NCI-H2029 (cell line): ENCODE data around the gene REPS1.
"Not testable (repeated sequence)": the region's sequence is repeated elsewhere in the genome, so short reads cannot be mapped to it uniquely, and the experiment has no call there.

Experiments
- DNase-seq: peaks from one replicate; lab custom pipeline; 2025; lab: John Stamatoyannopoulos, UW

The REPS1 gene

DNA sequence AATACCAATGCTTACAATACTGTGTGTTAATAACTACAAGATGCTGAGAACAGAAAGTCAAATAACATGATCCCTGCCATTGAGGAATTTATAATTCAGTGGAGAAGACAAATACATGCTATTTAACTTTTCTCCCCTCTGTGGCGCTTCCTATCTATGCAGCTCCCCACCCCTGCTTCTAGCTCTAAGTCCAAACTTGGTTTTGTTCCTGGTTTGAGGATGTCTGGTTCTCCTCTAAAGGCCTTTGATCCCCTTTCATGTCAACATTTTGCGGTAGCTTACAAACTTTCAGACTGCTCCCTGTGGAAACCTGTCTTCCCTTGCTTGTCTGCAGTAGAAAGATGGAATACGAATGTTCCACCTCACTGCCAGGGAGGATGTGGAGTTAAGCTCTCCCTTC, 18.4 kb upstream of the REPS1 start:
- no peak for DNase-seq

DNA sequence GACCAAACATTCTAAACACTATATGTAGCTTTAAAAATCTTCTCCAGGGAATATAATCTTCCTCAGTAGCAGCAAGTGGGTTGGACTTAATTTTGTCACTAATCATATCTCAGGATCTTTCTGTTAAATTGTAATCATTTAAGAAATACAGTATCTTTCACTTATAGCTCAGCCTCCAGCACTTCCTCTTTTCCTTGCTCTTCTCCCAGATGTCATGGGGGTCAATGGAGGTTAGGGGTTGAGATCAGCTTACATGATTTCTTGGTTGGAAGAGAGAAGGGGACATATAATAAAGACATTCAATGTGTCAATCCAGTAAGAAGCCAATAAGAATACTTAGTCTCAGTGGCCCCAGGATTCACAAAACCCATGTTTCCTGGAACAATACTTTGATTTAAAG, 15.7 kb upstream of the REPS1 start:
- DNase-seq: no peak

DNA sequence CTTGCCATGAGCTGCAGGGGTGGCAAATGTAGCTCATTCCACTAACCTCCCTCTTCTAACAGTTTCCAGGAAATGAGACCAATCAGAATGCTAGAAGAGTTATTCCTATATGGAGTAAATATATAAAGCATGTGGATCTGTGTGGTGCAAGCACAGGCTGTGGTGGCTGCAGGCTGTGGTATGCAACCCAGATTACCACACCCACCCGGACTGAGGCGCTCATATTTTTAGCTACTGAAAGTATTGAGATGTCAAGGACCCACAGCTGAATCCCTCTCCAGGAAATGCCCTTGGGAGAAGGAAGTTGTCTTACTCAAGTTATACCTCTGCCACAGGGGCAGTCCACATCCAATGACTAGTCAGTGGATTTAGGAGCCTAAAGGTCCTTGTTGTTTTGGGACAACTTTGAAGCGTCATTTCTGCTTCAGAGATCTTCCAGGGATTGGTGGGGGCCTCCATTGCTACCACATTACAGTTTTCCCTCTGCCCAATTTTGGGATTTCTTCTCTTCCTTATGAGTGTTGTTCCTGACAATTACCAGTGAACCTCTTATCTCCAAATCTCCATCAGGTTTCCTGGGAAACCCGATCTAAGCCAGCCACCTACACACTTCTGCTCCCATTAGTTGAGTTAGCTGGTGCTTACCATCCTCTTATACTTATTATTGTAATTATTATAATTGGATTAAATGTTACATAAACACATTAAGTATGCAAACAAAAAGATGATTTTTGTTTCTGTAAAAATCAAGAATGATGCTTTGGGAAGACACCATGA, 12.1 kb upstream of the REPS1 start:
- no peak for DNase-seq

DNA sequence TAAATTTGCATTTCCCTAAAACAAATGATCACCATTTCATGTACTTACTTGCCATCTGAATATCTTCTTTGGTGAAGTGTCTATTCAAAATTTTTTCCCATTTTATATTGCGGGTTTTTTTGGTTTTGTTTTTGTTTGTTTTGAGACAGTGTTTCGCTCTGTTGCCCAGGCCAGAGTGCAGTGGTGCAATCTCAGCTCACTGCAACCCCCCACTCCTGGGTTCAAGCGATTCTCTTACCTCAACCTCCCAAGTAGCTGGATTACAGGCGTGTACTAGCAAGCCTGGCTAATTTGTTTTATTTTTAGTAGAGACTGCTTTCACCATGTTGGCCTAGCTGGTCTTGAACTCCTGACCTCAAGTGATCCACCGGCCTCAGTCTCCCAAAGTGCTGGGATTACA, 9.1 kb upstream of the REPS1 start:
- DNase-seq: no peak

DNA sequence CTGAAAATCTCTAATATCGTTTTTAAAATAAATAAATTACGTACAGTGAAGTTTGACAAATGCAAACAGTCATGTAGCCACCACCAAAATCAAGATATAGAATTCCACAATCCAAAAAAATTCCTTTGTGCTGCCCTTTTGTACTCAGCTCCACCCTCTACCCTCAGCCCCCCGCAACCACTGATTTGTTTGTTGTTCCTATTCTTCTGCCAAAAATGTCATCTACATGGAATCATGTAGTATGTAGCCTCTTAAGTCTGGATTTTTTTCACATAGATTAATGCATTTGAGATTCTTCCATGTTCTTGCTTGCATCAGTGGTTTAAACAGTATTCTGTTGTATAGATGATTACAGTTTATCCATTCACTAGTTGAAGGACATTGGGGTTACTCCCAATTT, 8.5 kb upstream of the REPS1 start:
- DNase-seq: no peak

DNA sequence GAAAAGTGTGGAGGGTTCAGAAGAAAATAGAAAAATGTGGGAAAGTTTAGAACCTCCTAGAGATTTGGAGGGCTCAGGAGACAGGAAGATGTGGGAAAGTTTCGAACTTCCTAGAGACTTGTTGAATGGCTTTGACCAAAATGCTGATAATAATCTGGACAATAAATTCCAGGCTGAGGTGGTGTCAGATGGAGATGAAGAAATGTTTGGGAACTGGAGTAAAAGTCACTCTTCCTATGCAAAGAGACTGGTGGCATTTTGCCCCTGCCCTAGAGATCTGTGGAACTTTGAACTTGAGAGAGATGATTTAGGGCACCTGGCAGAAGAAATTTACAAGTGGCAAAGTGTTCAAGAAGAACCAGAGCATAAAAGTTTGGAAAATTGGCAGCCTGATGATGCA, 5.4 kb upstream of the REPS1 start:
- not testable (repeated sequence) for DNase-seq

DNA sequence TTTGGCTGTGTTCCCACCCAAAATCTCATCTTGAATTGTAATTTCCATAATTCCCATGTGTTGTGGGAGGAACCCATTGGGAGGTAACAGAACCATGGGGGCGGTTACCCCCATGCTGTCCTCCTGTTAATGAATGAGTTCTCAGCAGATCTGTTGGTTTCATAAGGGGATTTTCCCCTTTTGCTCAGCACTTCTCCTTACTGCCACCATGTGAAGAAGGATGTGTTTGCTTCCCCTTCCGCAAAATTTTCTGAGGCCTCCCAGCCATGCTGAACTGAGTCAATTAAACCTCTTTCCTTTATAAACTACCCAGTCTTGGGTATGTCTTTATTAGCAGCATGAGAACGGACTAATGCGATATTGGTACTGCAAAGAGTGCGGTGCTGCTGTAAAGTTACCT, 4.9 kb upstream of the REPS1 start:
- DNase-seq: not testable (repeated sequence)

DNA sequence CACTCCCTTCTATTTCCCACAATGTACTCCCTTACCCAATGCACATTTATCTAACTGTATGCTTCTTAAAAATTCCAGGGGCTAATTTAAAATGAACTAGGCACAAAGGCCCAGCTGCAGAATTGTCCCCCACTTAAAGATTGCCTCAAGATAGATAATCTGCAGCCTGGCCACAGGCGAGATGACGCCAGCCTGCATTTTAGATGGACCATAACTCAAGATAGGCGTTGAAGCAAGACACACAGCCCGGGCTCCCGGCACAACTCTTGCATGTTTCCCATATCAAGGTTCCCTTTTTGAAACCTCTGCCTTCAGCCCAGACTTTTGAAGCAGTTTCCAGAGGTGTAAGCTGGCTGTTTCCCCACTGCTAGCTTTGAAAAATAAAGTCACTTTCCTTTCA, 3.2 kb upstream of the REPS1 start:
- DNase-seq: no peak

DNA sequence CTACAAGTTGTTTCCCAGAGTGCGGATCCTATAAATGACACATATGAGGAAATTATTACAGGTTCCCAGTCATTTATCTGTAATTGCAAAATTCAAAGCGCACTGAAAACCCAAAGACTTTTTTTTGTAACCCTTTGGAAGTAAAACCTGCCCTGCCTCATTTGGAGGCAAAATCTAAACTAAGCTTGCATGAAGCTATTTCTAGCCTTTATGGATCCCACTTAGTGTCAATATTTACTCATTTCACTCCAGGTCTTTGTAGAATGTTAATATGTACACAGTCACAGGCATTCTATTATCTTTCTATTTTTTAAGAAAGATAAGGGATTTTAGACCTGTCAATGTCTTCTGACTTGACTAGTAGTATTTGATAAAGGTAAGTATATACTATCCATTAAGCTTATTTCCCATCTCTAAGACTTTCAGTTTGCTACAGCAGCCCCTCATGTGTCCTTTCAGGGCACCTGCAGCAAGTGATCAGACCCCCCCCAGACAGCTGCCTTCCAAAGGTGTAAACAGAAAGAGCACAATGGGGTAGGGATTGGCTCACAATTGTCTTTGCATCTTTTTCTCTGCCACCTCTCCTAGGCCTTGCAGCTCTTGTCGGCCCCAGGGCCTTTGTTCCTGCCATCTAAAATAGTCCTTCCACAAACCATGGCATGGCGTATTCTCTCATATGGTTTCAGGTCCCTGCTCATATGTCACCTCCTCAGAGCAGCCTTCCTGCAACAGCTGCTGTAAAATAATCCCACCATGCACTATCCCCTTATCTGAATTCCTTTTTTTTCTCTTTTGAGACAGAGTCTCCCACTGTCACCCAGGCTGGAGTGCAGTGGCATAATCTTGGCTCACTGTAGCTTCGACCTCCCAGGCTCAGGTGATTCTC, 1.3 kb upstream of the REPS1 start:
- DNase-seq: peak; percentile 2

DNA sequence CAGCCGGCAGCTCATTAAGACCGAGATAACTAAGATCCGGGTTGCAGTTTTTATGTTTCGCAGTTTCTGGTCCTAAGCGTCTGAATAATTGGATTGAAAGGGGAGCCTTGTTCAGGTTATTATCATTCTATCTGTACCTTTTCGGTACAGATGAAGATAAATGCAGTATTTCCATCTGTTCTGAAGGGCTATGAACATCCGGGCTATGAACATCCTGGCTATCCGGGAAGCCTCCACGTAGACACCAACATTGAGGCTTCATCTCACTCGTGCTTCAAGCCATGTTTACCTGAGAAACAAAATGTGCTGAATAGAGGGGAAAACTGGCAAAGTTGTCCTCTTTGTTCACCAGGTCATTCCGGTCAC, 399 bp upstream of the REPS1 start:
- DNase-seq: no peak

DNA sequence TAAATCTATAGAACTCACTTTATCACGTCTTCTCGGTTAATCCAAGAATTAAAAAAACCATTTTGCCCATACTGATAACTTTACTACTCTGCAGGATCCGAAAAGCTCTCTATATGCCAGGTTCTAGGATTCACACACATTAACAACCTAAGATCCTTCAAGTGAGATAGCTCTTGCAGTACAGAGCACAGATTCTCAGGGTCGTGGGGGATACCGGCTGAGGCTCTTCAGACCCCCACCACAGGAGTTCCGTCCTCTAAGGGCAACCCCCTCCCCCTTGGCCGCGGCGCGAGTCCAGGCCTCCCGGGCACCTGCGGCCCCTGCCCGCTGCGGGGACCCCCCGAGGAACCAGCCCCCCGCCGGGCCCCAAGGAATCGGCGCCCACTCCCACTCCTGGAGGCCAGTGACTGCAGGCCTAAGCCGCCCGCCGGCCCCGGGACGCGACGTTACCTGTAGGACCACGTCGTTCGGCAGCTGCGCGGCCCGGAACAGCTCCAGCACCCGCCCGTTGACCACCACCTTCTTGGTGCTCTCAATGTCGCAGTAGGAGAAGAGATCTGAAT, 892 bp downstream of the REPS1 start:
- DNase-seq: no peak

DNA sequence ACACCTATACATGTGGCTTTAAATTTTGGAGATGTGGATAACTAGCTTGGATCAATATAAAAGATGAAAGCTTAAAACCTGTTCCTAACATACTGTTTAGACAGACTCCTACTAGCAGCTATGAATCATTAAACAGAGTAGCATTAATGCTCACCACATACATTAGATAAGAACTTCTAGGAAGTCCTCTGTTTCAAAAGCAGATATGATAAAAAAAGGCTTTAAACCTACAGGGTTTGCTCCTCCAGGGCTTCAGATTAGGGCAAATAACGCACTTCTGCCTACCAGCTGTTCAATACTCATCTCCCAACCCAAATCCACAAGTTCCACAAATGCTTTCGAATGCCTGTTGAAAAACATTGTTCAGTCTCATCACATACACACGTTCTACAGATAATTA, 1.5 kb downstream of the REPS1 start:
- DNase-seq: no peak

DNA sequence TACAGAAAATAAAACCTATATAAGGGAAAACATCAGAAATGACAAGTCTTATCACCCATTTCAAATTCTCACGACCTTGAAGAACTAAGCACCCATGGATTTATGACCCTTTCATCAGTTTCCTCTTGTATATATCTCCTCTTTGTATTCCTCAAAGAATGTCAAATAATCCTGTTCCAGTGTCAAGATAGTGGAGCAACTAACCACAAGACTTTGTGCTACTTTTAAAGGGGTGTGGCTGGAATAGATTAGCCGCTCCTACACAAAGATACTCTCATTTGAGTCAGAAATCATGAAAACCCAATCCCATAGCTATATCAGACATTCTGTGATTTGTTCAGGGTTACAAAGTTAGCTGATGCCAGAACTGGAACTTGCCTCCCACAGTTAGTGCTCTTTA, 6.6 kb downstream of the REPS1 start:
- DNase-seq: no peak

DNA sequence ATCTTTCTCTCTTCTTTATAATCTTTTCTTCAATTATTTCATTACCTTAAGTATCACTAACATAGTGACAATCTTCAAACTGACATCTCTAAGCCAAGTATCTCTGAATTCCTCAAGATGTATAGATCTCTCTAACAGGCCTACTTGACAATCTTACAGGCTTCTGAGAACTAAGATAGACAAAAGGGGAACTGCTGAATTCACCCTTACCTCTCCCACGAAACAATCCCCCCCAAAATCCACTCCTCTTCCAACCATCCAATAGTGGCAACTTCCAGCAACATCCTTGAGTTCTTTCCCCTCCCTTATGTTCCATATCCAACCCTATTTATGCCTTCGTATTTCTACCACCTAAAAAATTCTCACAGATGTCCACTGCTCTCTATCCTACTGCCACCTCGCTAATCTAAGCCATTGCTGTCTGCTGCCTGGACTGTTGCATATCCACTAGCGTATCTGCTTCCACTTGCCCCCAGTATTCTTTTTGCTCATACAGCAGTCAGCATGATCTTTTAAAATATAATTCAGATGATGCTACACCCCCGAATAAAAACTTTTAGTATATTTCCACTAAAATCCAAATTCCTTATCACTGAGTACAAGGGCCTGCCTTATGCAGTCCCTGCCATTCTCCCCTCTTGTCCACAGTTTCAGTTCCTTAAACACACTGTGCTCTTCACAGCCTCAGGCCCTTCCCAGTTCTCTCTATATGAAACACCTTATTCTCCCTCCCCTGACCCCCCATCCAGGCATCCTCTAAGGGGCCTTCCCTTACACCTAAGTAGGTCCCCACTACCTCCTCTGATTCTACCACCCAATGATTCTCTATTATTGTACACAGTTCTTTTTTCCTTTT, 8.0 kb downstream of the REPS1 start:
- no peak for DNase-seq

DNA sequence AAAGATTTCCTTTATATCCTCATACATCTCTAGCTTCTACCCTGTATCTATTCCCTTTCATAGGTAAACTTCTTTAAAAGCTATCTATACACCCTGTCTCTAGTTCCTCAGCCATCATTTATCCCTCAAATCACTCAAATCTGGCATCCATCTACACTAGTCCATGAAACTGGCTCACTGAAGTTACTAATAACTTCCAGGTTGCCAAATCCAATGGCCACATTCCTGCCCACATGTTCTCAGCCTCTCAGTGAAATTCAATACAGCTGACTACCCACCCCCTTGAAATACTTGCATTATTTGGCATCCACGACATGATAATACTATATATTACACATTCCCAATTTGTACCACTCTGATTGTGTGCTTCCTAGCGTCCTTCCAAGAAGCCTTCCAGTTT, 8.7 kb downstream of the REPS1 start:
- DNase-seq: no peak

DNA sequence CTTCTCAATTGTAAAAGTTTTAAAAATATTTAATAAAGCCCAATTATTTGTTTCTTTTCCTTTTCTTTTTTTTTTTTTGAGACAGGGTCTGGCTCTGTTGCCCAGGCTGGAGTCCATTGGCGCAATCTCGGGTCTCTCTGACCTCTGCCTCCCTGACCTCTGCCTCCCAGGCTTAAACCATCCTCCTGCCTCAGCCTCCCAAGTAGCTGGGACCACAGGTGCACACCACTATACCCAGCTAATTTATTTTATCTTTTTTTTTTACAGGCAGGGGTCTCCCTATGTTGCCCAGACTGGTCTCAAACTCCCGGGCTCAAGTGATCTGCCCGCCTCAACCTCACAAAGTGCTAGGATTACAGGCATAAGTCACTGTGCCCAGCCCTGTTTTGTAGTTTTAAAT, 9.8 kb downstream of the REPS1 start:
- no peak for DNase-seq

DNA sequence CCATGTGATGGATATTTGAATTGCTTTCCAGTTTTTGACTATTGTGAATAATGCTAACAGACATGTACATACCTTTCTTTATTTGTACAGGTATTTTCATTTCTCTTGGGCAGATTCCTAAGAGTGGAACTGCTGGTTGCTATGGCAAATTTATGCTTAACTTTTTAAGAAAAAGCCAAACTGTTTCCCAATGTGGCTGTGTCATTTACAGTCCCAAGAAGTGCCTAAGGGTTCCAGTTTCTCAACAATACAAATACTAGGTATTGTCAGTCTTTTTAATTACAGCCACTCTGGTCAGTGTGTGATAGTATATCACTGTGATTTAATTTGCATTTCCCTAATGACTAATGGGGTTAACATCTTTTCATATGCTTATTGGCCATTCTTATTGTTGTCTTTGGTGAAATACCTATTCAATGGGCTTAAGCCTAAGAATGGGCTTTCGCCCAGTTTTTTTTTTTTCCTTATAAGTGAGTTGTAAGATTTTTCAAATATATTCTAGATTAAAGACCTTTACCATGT, 10.3 kb downstream of the REPS1 start:
- DNase-seq: no peak

DNA sequence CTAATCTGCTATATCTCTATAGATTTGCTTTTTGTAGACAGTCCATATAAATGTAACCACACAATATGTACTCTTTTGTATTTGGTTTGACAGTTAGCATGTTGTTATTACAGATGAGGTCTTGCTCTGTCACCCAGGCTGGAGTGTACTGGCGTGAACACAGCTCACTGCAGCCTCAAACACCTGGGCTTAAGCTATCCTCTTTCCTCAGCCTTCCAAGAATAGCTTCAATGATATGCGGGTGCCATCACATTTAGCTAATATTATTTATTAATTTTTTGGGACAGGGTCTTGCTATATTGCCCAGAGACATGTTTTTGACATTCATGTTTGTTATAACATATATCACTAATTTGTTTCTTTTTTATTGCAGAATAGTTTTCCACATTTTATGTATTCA, 10.8 kb downstream of the REPS1 start:
- no peak for DNase-seq

DNA sequence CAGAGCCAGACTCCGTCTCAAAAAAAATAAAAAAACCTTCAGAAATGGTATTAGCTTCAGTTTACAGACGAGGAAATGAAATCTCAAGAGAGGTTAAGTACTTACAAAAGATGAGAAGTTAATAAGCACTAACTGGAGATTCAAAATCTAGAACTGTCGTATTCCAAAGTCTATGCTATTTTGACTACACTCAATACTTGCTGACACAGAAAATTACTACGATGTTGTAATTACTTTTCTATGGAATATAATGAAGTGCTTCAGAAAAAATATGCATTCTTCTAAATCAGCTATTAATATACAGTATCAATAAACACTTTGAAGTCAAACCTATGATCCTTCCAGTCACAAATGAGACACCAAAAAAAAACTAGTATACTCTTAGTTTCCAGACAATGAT, 12.2 kb downstream of the REPS1 start:
- DNase-seq: no peak

DNA sequence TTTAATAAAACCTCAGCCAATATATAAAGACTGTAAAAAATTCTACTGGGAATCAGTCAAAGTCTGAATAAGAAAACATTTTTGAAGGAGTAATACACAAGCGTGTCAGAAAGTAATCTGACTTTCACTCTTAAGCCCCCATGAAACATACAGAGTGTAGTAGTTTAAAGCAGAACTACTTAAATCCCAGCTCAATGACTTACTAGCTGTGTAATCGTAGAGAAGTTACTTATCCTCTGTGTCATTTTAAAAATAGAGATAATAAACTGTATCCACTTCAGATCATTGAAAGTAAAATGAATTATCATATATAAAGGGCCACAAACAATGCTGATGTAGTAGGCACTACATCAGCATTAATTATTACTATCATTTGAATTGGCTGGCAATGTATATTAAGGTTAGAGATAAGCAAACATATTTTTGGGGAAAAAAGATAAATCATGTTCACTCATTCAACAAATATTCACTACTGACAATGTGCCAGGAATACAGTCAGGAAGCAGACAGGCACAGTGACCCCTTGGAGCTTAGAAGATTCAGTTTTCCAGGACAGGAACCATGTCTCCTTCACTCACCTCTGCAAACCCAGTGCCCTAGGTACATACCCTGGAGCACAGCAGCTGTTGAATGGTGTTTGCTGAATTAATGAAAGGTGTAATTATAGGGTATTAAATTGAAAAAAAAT, 14.4 kb downstream of the REPS1 start:
- no peak for DNase-seq

DNA sequence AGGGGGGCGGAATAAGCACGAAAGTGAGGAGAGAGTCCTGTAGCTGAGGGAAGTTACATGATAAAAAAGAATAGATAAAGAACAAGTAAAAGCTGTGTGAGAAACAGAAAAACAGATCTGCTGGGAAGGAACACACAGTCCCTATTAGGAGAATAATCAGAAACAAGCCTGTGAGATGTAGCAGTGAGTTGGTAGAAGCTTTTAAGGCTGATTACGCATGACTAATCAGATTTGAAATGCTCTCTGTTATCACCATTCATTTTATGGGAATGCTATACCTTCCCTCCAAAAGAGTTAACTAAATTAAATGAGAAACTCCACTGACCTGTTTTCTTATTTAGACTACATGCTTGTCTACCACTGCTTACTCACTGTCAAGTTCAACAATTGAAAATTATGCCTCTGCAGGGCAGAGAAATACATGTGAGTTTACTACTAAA, 15.8 kb downstream of the REPS1 start:
- DNase-seq: no peak
